Measurements from ENCODE around the gene ACTR3. TPM values are rescaled to one million over a fixed set of nuclear protein-coding genes. Genes with fewer than 3 reads are reported as not detected.
"Not testable (repeated sequence)": the region's sequence is repeated elsewhere in the genome, so short reads cannot be mapped to it uniquely, and the experiment has no call there.

The ACTR3 gene
- total RNA-seq = 172 and 173 TPM in 2 replicates
- long read RNA-seq, full-length matches to known transcripts = 580 of 613 reads
- long read RNA-seq, partial matches to known transcripts = 14 of 613 reads
- long read RNA-seq, other reads (novel, unspliced or antisense) = 19 of 613 reads

DNA sequence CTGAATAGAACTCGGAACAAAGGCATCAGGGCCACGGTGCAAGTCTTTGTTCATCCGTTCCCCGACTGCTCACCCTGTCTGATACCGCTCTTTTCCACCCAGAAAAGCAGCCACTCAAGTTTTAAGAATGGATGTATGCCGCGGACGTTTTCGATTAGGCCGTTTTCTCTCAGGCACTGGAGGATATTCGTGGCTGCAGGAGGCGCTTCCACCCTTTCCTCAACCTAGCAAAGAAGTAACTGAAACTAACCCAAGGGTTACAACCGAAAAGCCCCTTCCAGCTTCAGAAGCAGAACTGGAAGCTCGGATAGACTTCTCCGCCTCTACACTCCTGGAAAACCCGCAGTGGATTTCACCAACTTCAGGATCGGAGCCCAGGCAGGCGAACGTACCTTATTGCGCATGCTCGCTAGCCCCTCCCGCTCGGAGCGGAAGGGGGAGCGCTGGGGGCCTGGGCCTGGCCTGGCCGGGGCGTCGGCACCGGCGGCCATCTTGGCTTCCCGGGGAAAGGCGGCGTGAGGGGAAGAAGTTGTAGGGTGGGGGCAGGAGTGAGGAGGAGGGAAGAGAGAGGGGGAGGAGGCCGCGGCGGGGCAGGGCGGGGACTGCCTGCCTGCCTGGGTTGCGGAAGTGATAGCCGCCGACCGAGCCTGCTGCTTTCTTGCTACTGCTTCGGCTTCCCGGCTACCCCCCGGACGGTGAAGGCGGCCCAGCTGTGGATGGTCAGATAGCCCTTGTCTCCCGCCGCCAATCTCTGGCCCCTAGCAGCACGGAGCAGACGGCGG is at the start of gene ACTR3:
TSS of gene ACTR3 (plus strand) at position 619 of the 782 bp plus-strand sequence. CDS start 191 bp downstream, outside the sequence.
- DNase-seq (ENCODE audit: low read depth, low spot score) = peak; percentile 100
- TF ChIP-seq, protein P1, sequence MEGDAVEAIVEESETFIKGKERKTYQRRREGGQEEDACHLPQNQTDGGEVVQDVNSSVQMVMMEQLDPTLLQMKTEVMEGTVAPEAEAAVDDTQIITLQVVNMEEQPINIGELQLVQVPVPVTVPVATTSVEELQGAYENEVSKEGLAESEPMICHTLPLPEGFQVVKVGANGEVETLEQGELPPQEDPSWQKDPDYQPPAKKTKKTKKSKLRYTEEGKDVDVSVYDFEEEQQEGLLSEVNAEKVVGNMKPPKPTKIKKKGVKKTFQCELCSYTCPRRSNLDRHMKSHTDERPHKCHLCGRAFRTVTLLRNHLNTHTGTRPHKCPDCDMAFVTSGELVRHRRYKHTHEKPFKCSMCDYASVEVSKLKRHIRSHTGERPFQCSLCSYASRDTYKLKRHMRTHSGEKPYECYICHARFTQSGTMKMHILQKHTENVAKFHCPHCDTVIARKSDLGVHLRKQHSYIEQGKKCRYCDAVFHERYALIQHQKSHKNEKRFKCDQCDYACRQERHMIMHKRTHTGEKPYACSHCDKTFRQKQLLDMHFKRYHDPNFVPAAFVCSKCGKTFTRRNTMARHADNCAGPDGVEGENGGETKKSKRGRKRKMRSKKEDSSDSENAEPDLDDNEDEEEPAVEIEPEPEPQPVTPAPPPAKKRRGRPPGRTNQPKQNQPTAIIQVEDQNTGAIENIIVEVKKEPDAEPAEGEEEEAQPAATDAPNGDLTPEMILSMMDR (conservative IDR thresholded peaks at IDR 0.05) = no peak
- H3K4me3 Mint-ChIP-seq = peak within 1 kb of the TSS; percentile 98
- H3K4me1 Mint-ChIP-seq = peaks cover 77% of the 10 kb centered on the region
- no peaks in the 10 kb centered on the region for H3K9me3 Mint-ChIP-seq
- no peaks in the 10 kb centered on the region for H3K27me3 Mint-ChIP-seq (ENCODE audit: low read depth)
- H3K27ac Mint-ChIP-seq (ENCODE audit: unreplicated experiment) = peak within 1 kb of the TSS; percentile 100
- peaks cover 4% of the 10 kb centered on the region for H3K36me3 Mint-ChIP-seq (ENCODE audit: low read depth)

DNA sequence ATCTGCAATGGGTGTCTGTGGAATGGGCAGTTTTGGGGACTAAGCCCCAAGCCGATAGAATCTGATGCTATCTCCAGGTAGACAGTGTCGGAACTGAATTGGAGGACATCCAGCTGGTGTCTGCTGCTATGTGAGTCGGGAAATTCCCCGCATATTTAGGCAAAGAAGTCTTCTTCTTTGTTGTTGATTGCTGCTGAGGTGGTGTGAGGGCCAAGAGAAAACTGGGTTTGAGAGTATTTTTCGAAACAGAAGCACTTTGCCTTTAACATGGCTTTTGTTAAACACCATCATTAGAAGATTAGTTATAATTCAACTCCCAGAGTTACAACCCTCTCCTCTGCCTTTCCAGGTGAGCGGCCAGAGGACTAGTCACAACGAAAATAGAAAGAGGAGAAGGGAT is 49.4 kb upstream of the ACTR3 start:
- H3K36me3 Mint-ChIP-seq (ENCODE audit: low read depth) = peaks cover 2% of the 10 kb centered on the region
- H3K4me3 Mint-ChIP-seq = no peak overlapping the region
- TF ChIP-seq, protein P1 (conservative IDR thresholded peaks at IDR 0.05) = no peak
- no peak for DNase-seq (ENCODE audit: low read depth, low spot score)
- H3K27ac Mint-ChIP-seq (ENCODE audit: unreplicated experiment) = no peak overlapping the region
- H3K27me3 Mint-ChIP-seq (ENCODE audit: low read depth) = no peaks in the 10 kb centered on the region
- H3K9me3 Mint-ChIP-seq = no peaks in the 10 kb centered on the region
- no peaks in the 10 kb centered on the region for H3K4me1 Mint-ChIP-seq

DNA sequence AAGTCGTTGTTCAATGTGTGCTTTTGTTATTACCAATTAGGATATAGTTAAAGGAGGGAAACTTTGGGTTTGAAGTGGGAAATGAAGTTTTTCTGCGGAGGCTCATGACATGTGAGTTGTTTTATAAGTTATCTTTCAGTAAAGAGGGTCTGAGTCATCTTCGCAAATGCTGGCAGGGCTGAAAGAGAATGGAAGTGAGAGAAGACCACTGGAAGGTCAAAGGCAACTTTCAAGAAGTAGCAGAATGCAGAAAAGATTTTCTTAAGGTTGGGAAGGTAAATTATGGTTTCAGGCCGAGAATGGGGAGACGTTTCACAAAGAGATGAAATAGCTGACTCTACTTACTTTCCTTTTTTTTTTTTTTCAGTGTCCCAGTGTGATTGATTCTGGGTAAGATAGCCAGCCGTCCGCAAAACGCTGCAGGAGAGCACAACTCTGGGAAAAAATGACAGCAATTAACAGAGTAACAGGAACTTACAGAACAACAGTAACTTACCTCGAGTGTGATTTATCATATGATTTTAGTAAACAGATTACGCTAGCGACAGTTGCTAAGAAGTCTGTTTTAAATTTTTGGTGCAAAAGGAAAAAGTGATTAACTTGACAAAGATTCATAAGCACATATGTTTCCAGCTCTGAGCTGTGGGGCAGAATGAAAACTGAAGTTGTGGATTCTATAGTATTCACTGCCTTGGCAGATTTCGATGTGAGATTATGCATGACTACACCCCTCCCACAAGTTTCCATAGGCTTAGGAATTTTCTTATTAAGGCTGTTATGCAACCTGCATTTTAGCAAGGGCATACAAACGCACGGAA is 46.8 kb upstream of the ACTR3 start:
- TF ChIP-seq, protein P1 (conservative IDR thresholded peaks at IDR 0.05) = no peak
- H3K4me1 Mint-ChIP-seq = no peaks in the 10 kb centered on the region
- peaks cover 4% of the 10 kb centered on the region for H3K9me3 Mint-ChIP-seq
- no peaks in the 10 kb centered on the region for H3K27me3 Mint-ChIP-seq (ENCODE audit: low read depth)
- DNase-seq (ENCODE audit: low read depth, low spot score) = no peak
- H3K27ac Mint-ChIP-seq (ENCODE audit: unreplicated experiment) = no peak overlapping the region
- H3K36me3 Mint-ChIP-seq (ENCODE audit: low read depth) = peaks cover 2% of the 10 kb centered on the region
- H3K4me3 Mint-ChIP-seq = no peak overlapping the region

DNA sequence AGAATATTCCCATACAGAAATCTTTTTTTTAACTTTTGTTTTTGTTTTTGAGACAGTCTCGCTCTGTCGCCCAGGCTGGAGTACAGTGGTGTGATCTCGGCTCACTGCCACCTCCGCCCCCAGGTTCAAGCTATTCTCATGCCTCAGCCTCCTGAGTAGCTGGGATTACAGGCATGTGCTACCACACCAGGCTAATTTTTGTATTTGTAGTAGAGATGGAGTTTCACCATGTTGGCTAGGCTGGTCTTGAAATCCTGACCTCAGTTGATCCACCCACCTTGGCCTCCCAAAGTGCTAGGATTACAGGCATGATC is 46.2 kb upstream of the ACTR3 start:
- not testable (repeated sequence) for DNase-seq (ENCODE audit: low read depth, low spot score); H3K4me3 Mint-ChIP-seq

DNA sequence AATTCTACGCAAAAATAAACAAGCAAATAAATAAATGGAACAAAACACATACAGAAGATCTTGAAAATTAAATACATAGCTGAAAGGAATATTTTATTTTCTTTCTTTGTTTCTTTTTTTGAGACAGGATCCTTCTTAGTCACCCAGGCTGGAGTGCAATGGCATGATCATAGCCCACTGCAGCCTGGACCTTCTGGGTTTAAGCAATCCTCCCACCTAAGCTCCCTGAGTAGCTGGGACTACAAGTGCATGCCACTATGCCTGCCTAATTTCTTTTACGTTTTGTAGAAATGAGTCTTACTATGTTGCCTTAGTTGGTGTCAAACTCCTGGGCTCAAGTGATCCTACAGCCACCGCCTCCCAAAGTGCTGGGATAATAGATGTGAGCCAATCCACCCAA is 44.6 kb upstream of the ACTR3 start:
- Mint-ChIP-seq H3K4me1 (no peaks in the 10 kb centered on the region), H3K9me3 (peaks cover 4% of the 10 kb centered on the region), H3K27me3 (ENCODE audit: low read depth) (no peaks in the 10 kb centered on the region), H3K36me3 (ENCODE audit: low read depth) (peaks cover 2% of the 10 kb centered on the region), H3K4me3 (no peak overlapping the region), H3K27ac (ENCODE audit: unreplicated experiment) (no peak overlapping the region)
- DNase-seq (ENCODE audit: low read depth, low spot score) = no peak
- TF ChIP-seq, protein P1 (conservative IDR thresholded peaks at IDR 0.05) = no peak

More for the DNA sequence above, 46.2 kb upstream of the ACTR3 start:
- H3K9me3 Mint-ChIP-seq; H3K27ac Mint-ChIP-seq (ENCODE audit: unreplicated experiment); H3K4me1 Mint-ChIP-seq; H3K36me3 Mint-ChIP-seq (ENCODE audit: low read depth); H3K27me3 Mint-ChIP-seq (ENCODE audit: low read depth): not testable (repeated sequence)

DNA sequence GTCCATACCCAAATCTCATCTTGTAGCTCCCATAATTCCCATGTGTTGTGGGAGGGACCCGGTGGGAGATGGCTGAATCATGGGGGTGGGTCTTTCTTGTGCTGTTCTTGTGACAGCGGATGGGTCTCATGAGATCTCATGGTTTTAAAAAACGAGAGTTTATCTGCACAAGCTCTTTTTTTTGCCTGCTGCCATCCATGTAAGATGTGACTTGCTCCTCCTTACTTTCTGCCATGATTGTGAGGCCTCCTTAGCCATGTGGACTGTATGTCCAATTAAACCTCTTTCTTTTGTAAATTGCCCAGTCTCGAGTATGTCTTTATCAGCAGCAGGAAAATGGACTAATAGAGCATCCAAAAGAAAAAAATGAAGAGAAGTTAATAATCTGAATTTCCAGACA is 44.1 kb upstream of the ACTR3 start:
- H3K27ac Mint-ChIP-seq (ENCODE audit: unreplicated experiment); DNase-seq (ENCODE audit: low read depth, low spot score); H3K27me3 Mint-ChIP-seq (ENCODE audit: low read depth); H3K36me3 Mint-ChIP-seq (ENCODE audit: low read depth); H3K9me3 Mint-ChIP-seq; H3K4me1 Mint-ChIP-seq; H3K4me3 Mint-ChIP-seq: not testable (repeated sequence)

Data from neural crest cell (in vitro differentiated cells).